Progenitor cell of endocrine pancreas (in vitro differentiated cells): ENCODE results near the gene BPTF. TPM values are rescaled to one million over a fixed set of nuclear protein-coding genes. Genes with fewer than 3 reads are reported as not detected.

ENCODE experiments used
- DNase-seq: peaks from one replicate; pipeline ENCODE4 v3.0.0; 2021; ENCODE audit warnings: low spot score; ENCODE audit not compliant: unreplicated experiment
- H3K27ac Mint-ChIP-seq: 2 replicates; pipeline ENCODE4 v1.8.0; 2021; ENCODE audit warnings: mild to moderate bottlenecking, moderate library complexity, mixed read lengths
- H3K27me3 Mint-ChIP-seq: 2 replicates; pipeline ENCODE4 v1.8.0; 2021; ENCODE audit warnings: mixed read lengths
- H3K36me3 Mint-ChIP-seq: 2 replicates; pipeline ENCODE4 v1.8.0; 2022; ENCODE audit warnings: mixed read lengths; ENCODE audit not compliant: insufficient read depth
- H3K4me1 Mint-ChIP-seq: 2 replicates; pipeline ENCODE4 v1.8.0; 2021; ENCODE audit warnings: low read depth, mixed read lengths
- H3K4me3 Mint-ChIP-seq: 2 replicates; pipeline ENCODE4 v1.8.0; 2021; ENCODE audit warnings: low read depth, mild to moderate bottlenecking, moderate library complexity, mixed read lengths
- H3K9me3 Mint-ChIP-seq: 2 replicates; pipeline ENCODE4 v1.8.0; 2021; ENCODE audit warnings: low read depth, mixed read lengths
- total RNA-seq: library from RNA; stranded (reverse); gene quantifications from 2 replicates; pipeline ENCODE4 v1.2.1, GENCODE V29; 2021
- TF ChIP-seq, protein P1 (sequence below): fragments of 200-600 bp; sonication (generic); IDR thresholded peaks from one replicate; pipeline ENCODE4 v1.5.0; 2021; ENCODE audit warnings: antibody characterized with exemption, mild to moderate bottlenecking; ENCODE audit not compliant: unreplicated experiment

BPTF gene
- total RNA-seq, 1 donor from 2014 or later: 194 TPM

DNA sequence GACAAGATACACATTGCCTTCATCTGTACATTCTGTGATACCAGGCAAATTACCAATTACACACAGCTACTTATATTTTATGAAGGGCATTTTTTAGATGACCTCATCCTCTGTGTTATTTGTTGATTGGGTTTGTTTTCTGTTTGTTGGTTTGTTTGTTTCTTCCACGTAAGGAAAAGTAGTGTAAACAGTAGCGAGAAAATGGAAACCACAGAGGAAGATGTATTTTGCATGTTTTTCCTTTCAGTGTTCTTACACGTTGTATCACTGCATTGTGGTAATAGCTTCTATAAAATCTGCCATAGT, 158.0 kb downstream of the BPTF start:
- no peaks in the 10 kb centered on the region for H3K27me3 Mint-ChIP-seq
- TF ChIP-seq, protein P1, sequence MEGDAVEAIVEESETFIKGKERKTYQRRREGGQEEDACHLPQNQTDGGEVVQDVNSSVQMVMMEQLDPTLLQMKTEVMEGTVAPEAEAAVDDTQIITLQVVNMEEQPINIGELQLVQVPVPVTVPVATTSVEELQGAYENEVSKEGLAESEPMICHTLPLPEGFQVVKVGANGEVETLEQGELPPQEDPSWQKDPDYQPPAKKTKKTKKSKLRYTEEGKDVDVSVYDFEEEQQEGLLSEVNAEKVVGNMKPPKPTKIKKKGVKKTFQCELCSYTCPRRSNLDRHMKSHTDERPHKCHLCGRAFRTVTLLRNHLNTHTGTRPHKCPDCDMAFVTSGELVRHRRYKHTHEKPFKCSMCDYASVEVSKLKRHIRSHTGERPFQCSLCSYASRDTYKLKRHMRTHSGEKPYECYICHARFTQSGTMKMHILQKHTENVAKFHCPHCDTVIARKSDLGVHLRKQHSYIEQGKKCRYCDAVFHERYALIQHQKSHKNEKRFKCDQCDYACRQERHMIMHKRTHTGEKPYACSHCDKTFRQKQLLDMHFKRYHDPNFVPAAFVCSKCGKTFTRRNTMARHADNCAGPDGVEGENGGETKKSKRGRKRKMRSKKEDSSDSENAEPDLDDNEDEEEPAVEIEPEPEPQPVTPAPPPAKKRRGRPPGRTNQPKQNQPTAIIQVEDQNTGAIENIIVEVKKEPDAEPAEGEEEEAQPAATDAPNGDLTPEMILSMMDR: no peak
- no peaks in the 10 kb centered on the region for H3K9me3 Mint-ChIP-seq
- no peak overlapping the region for H3K27ac Mint-ChIP-seq
- H3K4me3 Mint-ChIP-seq: no peak overlapping the region
- H3K4me1 Mint-ChIP-seq: peaks cover 2% of the 10 kb centered on the region
- no peak for DNase-seq
- H3K36me3 Mint-ChIP-seq: peaks cover 8% of the 10 kb centered on the region

GRCh38 chr17:67990909-67991308, 165.6 kb downstream of the BPTF start:
- Mint-ChIP-seq H3K9me3 (no peaks in the 10 kb centered on the region), H3K4me3 (no peak overlapping the region), H3K27ac (no peak overlapping the region), H3K4me1 (peaks cover 15% of the 10 kb centered on the region), H3K27me3 (peaks cover 6% of the 10 kb centered on the region), H3K36me3 (no peaks in the 10 kb centered on the region)
- TF ChIP-seq, protein P1: no peak
- DNase-seq: no peak

- no peaks in the 10 kb centered on the region for H3K9me3 Mint-ChIP-seq
- TF ChIP-seq, protein P1: no peak
- peak overlapping the region; percentile 97 for H3K4me3 Mint-ChIP-seq
- H3K27me3 Mint-ChIP-seq: peaks cover 13% of the 10 kb centered on the region
- H3K27ac Mint-ChIP-seq: peak overlapping the region; percentile 97
- H3K4me1 Mint-ChIP-seq: peaks cover 17% of the 10 kb centered on the region
- DNase-seq: no peak
- no peaks in the 10 kb centered on the region for H3K36me3 Mint-ChIP-seq
These were observed 167.3 kb downstream of the BPTF start for GRCh38 chr17:67992548-67993152.

- peaks cover 17% of the 10 kb centered on the region for H3K4me1 Mint-ChIP-seq
- DNase-seq: peak; percentile 72
- peak overlapping the region; percentile 97 for H3K27ac Mint-ChIP-seq
- H3K27me3 Mint-ChIP-seq: peaks cover 13% of the 10 kb centered on the region
- no peaks in the 10 kb centered on the region for H3K9me3 Mint-ChIP-seq
- no peaks in the 10 kb centered on the region for H3K36me3 Mint-ChIP-seq
- TF ChIP-seq, protein P1: no peak
- H3K4me3 Mint-ChIP-seq: peak overlapping the region; percentile 97
These were observed 168.1 kb downstream of the BPTF start for GRCh38 chr17:67993153-67993997.

GRCh38 chr17:67993998-67994361, 168.7 kb downstream of the BPTF start:
- Mint-ChIP-seq H3K36me3 (no peaks in the 10 kb centered on the region), H3K27ac (peak overlapping the region; percentile 93), H3K4me3 (peak overlapping the region; percentile 76), H3K4me1 (peaks cover 17% of the 10 kb centered on the region), H3K9me3 (no peaks in the 10 kb centered on the region), H3K27me3 (peaks cover 13% of the 10 kb centered on the region)
- TF ChIP-seq, protein P1: no peak
- no peak for DNase-seq
